Activated T-cell treated with anti-CD3 and anti-CD28 coated beads for 48 hours (primary cell): Measurements from ENCODE around the gene TUBA1B.
"Not testable (repeated sequence)": the region's sequence is repeated elsewhere in the genome, so short reads cannot be mapped to it uniquely, and the experiment has no call there.

Experiments used
- DNase-seq: peaks from one replicate; pipeline ENCODE4 v3.0.0-alpha.2; 2020; ENCODE audit warnings: low read depth

TUBA1B gene

DNA sequence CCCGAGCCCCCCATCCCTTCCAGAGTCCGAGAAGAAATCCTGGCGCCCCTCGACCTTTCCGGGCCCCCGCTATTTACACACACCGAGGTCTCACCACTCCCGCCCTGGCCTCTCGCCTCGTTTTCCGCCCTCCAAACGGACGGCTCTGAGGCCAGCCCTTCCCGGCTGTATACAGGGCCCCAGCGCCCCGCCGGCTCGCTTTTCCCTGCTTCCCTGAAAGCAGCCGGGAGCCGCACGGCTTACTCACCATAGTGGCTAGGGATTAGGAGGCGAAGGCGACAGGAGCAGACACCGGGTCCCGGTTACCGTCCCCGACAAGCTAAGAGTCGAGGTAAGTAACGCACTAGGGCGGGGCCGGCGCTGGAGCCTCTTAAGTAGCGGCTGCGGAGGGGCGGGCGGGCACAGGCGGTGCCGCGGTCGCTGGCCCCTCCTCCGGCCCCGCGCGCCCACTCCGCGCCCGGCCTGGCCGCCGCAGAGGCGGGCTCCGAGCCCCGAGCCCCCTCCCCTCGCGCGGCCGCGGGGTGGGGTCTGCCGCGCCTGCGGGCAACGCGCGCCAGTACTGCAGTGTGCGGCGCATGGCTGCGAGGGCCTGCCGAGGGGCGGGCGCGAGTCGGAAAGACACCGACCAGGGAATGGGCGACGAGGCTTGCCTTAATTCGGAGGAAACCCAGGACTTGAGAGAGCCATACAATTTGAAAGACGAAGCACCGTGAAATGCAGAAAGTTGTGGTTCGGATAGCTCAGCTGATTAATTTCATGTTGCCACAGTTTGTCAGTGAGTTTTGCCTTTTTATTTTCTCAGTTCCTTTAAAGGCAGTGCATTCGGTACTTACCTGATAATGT, at the start of gene TUBA1B:
Gene TUBA1B (minus strand): TSS at position 345 of the 843 bp plus-strand sequence. CDS start 95 bp downstream, at position 250.
- peak; percentile 91 for DNase-seq

DNA sequence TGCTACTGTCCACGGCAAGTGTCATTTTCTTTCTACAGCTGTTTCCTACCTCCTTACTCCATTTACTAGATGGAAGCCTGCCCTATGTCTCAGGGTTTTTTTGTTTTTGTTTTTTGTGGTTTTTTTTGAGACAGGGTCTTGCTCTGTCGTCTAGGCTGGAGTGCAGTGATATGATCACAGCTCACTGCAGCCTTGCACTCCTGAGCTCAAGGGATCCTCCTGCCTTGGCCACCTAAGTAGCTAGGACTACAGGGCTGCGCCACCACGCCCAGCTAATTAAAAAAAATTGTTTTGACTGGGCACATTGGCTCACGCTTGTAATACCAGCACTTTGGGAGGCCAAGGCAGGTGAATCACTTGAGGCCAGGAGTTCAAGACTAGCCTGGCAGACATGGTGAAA, 43.0 kb upstream of the TUBA1B start:
- DNase-seq: no peak

DNA sequence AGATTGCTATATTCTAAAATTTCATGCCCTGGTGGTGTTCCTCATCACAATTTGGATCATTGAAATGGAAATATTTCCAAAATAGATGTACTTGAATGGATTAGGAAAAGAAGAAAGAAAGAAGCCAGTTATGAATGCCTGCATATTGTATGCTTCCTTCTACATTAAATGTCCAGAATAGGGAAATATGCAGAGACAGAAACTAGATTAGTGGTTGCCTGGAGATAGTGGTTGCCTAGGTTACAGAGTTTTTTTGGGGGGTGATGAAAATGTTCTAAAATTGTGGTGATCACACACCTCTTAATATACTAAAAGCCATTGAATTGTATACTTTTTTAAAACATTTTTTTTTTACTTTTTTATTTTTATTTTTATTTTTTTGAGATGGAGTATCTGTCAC, 39.7 kb upstream of the TUBA1B start:
- no peak for DNase-seq

DNA sequence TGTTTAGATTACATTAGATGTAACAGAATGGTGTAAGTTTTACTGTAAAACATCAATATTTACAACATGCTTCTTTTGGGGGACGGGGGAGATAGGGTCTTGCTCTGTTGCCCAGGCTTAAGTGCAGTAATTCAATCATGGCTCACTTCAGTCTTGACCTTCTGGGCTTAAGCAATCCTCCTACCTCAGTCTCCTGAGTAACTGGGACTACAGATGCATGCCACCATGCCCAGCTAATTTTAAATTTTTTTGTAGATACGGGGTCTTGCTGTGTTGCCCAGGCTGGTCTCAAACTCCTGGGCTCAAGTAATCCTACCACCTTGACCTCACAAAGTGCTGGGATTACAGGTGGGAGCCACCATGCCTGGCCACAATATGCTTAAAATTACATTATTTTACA, 33.9 kb upstream of the TUBA1B start:
- DNase-seq: no peak

DNA sequence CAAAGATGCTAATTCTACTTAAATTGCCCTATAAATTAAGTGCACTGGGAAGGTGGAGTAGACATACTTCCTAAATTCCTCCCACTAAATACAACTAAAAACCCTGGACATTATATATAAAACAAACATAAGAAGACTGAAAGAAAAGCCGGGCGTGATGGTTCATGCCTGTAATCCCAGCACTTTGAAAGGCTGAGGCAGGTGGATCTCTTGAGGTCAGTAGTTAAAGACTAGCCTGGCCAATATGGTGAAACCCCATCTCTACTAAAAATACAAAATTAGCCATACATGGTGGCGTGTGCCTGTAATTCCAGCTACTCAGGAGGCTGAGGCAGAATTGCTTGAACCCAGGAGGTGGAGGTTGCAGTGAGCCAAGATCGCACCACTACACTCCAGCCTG, 30.7 kb upstream of the TUBA1B start:
- not testable (repeated sequence) for DNase-seq

DNA sequence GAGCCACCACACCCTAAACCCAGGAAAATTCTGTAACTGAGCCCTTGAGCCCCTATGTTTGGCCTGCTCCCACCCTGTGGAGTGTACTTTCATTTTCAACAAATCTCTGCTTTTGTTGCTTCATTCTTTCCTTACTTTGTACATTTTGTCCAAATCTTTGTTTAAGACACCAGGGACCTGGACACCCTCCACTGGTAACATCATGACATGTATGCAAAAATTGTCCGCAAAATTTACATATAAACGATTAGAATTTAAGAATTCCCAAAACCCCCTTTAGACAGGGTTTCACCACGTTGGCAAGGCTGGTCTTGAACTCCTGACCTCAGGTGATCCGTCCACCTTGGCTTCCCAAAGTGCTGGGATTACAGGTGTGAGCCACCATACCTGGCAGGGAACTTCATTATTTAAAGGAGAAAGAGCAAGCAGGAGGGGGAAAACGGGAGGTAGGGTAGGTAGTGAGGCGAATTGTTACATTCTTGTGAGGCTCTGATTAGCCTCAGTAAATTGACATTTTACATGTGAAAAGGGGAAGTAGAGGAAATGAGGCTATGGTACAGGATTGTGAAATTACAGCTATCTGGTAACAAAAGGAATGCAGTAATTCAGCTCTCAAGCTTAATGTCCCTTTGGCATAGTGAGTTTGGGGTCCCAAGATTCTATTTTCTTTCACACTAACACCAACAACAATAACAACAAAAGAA, 30.0 kb upstream of the TUBA1B start:
- no peak for DNase-seq

DNA sequence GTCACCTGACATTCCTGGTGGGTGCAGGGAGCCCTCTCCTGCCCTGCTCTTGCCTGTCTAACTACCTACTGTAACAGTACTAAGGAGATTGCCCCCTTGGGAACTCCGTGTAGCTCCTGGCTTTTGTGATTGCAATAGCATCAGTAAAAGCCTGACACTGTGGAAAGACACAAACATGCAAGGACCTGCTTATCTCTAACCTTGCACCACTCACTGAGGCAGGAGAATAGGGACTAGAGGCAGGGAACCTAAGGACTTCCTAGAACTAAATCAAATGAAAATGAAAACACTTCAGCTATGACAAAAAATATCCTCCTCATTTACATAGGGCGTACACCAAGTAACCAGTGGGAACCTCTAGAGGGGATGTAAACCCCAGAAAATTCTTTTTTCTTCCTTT, 29.2 kb upstream of the TUBA1B start:
- DNase-seq: no peak

DNA sequence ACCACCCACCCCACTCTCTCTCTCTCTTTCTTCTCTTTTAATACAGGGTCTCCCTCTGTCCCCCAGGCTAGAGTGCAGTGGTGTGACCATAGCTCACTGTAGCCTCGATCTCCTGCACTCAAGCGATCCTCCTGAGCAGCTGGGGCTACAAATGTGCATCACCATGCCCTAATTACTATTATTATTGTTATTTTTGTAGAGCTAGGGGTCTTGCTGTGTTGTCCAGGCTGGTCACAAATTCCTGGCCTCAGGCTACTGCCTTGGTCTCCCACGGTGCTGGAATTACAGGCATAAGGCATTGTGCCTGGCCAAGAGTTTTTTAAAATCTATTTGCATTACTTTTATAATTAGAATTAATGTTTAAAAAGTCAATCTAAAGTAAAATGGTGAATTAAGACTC, 23.0 kb upstream of the TUBA1B start:
- no peak for DNase-seq

DNA sequence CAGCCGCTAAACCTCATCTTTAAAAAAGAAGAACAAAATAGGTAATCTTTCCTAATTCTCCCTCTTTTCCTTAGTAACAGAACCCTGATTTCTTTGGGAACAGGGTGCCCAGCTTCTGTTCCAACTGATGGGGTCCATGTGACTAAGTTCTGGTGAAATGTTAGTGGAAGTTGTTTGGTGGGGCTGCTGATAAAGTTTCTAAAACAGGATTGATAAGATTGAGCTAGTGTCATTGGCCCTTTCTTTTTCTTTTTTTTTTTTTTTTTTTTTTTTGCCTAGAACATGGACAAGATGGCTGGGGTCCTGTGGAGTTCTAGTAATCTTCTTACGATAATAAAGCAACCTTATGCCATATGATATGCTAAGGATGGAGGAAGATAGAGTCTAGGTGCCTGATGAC, 16.2 kb upstream of the TUBA1B start:
- DNase-seq: no peak

DNA sequence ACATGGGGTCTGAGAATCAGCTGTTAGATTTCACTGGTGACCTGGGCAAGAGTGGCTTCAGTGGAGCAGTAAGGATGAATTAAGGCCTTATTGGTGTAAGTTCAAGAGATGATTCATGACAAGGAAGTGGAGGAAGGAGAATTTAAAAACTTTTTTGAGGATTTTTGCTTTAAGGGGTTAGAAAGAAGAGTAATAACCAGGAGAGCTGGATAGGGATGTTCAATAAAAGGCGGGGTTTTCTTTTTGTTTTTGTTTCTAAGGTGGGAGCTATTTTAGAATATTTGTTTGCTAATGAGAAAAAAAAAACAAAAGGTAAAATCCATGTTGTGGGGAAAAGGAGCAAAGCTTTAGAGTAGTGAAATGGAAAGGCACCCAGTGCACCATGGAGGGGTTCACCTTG, 15.2 kb upstream of the TUBA1B start:
- DNase-seq: no peak

DNA sequence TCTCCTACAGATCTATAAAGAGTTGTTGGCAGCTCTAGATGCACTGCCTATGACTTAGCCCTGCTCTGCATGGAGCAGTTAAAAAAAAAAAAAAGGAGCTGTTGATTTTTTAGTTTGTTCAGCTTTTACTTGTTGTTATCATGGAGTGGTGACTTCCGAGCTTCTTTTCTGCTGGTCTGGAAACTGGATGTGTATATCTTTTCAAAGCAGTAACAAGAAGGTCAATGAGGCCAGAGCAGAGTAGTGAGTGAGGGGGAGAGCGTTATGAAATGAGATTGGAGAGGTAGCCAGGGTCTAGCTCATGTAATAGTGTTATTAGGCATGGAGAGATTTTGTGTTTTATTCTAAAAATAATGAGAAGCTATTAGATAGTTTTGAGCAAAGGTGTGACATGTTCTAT, 13.2 kb upstream of the TUBA1B start:
- DNase-seq: no peak

DNA sequence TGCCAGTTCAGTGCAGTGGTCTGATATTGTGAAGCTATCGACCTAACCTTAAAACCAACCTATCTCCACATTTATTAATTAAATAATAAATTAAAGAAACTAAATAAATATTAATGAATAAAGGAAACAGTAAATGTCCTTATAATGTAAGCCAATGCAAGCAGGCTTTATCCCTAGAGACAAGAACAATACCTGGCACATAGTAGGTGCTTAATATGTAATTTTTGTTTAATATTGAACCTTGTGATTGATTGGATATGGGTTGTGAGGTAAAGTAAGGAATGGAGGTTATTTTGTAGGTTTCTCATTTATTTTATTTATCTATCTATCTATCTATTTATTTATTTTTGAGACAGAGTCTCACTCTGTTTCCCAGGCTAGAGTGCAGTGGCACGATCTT, 7.8 kb upstream of the TUBA1B start:
- DNase-seq: no peak

DNA sequence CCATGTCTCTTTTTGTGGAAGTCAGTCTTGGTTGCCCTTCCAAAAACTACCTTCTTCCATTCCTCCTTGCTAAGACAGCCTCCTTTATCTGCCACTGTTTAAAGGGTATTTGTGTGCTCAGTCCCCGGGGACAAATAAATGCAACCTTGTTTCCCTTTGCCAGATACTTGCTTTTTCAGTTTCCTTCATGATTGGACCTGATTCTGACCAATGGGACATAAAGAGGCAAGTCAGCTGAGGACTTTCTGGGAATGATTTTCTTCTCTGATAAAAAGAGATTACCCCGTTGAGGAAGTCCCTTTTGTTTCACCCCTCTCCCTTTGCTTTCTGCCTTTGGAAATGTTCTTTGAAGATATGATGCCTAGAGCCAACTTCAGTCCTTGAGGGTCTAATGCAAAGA, 7.4 kb upstream of the TUBA1B start:
- DNase-seq: no peak

DNA sequence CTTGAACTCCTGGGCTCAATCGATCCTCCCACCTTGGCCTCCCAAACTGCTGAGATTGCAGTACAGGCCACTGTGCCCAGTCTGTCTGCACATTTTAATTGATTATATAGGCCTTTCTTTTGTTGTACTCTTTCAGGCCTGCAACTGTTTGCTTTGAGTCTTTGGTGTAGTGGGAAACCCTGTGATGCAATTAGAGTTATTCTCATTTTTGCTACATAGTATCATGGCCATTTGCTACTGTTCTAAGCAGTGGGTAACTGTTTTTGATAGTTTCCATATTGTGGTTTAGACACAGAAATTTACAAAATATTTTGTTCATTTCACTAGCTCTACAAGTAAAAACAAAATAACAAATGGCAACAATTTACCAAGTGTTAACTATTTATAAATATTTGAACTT, 6.3 kb upstream of the TUBA1B start:
- no peak for DNase-seq

DNA sequence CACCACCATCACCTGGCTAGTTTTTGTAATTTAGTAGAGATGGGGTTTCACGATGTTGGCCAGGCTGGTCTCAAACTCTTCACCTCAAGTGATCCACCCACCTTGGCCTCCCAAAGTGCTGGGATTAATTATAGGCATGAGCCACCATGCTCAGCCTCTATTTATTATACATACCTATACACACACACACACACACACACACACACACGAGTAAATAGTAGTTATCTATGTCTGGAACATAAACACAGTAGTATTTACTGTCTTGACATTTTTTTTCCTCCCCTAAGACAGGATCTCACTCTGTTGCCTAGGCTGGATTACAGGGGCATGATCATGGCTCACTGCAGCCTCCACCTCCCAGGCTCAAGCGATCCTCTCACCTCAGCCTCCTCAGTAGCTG, 5.8 kb upstream of the TUBA1B start:
- DNase-seq: not testable (repeated sequence)

DNA sequence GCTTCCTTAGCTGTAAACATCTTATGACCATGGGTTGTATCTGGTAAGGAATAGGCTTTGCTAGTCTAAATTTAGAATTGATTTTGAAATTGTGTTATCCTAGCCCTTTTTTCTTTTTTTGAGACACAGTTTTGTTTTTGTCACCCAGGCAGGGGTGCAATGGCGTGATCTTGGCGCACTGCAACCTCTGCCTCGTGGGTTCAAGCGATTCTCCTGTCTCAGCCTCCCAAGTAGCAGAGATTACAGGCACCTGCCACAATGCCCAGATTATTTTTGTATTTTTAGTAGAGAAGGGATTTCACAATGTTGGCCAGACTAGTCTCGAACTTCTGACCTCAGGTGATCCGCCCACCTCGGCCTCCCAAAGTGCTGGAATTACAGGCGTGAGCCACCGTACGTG, 2.4 kb upstream of the TUBA1B start:
- no peak for DNase-seq

DNA sequence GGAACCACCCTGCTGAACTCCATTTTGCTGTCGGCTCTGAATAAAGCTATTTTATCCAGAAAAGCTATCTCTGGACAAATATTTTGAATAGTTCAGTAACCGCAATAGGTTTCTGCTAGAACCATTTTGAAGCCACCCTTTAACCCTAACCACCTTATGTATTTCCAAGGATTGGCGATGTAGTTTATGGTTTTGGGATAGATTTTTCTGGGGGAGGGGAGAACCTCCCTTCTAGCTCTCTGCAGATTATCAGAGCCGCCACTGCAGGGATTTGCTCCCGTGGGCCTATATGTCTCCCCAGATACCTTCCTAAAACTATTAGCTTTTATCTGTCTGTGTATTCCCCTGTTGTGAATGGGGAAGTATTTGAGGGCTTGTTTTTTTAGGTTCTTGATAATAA, 1.8 kb upstream of the TUBA1B start:
- no peak for DNase-seq

DNA sequence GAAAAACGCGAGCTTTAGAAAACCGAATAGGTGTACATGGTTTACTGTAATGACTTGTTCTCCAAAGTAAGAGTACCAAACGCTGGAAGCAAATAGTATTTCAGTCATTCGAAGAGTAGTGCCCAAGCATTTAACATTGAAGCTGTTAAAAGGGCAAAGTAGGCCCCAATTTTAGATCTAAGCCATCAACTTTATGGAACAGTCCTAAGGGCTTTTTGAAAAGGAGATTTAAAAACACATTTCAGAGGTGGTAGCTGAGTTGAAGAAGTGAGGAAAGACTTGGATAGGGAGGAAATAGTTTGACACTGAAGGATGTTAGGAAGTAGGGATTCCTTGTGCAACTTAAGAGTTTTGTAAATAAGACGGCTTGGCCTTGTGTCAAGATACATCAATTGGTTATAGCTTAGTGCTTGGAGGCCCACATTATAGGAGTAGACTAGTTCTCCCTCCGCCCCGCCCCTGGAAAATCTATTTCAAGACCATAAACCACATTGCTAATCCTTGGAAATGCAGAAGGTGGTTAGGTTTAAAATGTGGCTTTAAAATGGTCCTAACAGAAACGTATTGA, 783 bp upstream of the TUBA1B start:
- no peak for DNase-seq

DNA sequence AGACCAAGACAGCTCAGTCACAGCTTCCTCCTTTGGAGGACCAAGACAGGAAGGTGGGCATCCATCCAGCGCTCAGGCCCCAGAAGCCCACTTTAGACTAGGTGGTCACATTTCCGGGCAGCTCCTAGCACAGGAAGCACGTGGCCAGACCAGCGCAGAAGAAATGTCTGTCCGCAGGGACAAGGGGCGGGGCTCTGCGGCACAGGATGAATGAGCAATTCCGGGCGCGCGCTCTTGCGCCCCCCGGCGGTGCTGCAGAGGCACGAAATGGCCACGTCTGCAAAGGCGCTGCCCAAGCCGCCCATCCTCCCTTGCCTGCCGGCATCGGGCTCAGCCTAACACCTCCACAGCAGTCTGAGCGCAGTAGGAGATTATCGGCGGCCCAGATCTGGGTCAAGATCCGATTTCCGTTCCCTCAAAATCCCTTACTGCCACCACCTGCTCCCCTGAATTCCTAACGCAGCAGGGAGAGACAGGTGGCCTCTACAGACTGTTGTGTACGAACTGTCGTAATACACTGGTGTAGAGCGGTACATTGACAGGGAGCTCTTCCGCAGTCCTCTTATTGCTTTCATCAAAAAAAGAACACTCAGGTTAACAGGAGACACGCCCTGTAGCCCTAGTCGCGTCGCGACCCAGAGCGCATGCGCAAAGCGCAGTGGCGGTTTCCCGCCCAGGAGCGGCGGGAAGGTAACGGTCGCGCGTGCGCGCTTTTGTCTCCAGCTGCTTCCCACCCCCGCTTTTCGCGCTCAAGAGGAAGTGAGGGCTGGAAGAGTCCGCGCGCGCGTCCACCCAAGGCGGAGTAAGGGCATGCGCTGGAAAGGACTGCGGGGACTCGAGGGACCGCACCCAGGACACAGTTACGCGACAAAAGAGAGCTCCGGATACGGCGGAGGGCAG, 794 bp downstream of the TUBA1B start:
- peak; percentile 91 for DNase-seq

DNA sequence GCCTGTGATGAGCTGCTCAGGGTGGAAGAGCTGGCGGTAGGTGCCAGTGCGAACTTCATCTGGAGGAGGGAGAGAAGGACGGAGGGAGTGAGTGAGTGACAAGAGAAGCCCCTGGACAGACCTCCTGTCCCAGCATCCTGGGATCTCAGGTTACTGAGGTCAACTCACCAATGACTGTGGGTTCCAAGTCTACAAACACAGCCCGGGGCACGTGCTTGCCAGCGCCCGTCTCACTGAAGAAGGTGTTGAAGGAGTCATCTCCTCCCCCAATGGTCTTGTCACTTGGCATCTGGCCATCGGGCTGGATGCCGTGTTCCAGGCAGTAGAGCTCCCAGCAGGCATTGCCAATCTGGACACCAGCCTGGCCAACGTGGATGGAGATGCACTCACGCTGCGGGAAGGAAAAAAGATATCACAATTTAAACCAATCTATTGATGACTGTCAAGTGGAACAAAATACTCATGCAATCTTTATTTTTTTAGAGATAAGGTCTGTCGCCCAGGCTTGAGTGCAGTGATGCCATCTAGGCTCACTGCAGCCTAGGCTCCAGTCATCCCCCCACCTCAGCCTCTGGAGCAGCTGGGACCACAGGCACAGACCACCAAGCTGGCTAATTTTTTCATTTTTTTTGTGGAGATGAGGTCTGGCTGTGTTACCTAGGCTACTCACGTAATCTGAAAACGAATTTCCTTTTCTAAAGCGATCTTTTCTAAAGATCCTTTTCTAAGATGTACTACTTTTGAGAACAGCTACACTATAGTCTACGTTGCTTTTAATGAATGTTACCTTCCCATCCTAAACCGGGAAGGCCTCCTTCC, 1.7 kb downstream of the TUBA1B start:
- DNase-seq: no peak

DNA sequence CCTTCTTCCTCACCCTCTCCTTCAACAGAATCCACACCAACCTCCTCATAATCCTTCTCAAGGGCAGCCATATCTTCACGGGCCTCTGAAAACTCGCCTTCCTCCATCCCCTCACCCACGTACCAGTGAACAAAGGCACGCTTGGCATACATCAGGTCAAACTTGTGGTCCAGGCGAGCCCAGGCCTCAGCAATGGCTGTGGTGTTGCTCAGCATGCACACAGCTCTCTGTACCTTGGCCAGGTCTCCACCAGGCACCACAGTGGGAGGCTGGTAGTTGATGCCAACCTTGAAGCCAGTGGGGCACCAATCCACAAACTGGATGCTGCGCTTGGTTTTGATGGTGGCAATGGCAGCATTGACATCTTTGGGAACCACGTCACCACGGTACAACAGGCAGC, 3.2 kb downstream of the TUBA1B start:
- DNase-seq: not testable (repeated sequence)
